HG03045 (cell line): ENCODE results near the gene DPEP2NB.
"Not testable (repeated sequence)": the region's sequence is repeated elsewhere in the genome, so short reads cannot be mapped to it uniquely, and the experiment has no call there.

ENCODE experiments used
- ATAC-seq: cut with Tn5 transposase; IDR thresholded peaks from one replicate; pipeline ENCODE4 v1.9.1; 2021; ENCODE audit warnings: mild to moderate bottlenecking, moderate library complexity; ENCODE audit not compliant: unreplicated experiment

Gene DPEP2NB, protein sequence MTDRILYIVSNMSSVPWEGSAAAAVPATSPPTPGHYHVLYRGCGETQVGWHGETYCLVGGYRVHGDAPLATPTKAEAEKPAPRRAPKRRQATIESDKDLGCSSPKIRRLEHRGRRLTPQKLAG

DNA sequence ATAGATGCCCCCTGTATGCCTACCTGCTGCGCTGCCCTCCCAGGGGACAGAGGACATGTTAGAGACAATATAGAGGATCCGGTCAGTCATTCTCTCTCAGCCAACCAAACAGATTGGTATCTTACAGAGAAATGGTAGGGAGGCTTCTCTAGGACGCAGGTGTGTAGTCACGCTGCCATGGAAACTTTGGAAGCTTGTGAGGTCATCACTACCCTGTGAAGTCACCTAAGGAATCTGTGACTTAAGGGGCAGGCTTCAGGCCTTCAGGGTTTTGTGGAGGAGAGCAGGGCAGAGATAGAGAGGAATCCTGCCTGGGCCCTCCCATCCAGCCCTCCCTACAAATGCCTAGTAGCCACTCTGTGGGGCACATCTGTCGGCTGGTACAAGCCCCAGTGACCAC lies at the start of gene DPEP2NB:
Gene DPEP2NB, minus strand, starts transcription at position 231 of the 400 bp plus-strand sequence. Its CDS starts 141 bp downstream, at position 90.
- ATAC-seq = no peak

DNA sequence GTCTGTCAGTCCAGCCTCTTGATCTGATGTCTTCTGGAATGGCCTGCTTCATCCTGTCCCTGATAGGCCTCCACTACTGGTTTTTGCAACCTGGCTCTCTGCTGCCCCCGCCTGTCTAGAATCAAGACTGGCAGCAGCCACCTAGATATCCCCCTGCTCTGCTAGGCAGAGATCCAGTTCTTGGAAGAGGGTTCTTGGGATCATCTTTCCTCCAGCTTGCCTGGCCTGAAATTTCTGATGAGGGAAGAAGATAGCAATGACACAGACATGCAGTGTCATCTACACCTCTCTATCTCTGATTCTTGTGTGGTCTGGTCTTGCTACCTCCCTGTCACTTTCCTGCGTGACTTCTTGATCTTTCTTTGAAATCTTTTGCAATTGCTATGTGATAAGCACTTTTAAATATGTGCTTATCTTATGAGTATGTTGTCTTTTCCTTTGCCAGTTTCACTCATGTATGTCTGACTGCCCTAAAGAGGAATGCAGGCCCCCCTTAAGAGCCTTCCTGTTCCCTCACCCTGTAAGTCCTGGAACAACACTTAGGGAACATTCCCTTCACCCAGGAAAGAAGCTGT lies 49.2 kb upstream of the DPEP2NB start:
- ATAC-seq = no peak

DNA sequence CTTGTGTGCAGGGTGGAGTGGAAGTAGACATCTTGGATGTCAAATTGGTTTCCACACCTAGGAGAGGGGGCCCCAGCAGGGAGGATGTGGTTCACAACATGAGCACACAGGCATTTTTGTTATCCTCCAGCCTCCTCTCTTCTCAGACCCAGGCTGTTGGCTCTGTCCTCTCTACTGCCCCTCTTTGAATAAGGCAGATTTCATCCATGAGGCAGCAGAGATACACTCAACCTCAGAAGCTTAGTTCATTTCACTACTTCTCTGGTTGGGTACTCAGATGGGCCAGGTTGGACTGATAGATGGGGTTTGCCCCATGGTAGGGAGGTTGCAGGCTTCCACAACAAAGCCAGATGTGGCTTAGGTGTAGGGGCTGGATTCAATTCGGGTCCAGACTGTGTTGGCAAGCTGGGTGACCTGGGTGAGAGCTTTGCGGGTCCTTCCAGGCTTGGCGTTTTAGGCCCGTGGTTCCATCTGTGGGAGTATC lies 47.2 kb upstream of the DPEP2NB start:
- no peak for ATAC-seq

DNA sequence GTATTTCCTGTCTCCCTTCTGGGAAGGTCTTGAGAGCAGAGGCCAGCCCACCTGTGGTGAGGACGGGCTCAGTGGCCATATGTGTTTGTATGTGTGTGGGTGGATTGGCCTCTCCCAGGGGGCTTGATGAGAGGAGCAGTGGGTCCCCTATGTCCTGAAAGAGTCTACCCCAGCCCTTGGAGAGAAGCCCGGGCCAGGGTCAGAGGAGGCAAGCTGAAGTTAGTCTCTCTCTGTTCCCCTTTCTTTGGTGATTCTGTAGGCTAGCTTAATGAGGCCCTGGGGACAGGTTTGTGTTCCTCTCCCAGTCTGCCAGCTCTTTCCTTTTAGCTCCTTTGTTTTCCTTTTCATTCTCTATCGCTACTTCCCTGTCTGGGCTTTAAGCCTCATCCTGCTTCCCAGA lies 45.7 kb upstream of the DPEP2NB start:
- no peak for ATAC-seq

DNA sequence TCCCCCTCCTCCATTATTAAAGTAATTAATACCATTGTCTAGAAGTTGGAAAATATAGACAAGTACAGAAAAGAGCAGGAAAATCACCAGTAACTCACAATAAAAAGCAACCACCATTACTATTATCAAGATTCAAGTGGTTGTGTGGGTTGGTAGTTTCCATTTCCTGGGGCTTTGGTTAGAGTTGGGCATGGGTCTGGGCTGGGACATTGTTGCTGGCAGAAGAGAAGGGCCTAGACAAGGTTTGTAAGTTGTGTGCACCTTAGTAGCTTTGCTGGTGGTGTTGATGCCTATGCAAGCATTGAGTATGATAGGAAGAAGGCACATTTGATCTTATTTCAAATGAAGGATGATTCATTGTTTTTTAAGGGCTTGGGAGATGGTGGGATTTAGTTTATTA lies 44.1 kb upstream of the DPEP2NB start:
- ATAC-seq = no peak

DNA sequence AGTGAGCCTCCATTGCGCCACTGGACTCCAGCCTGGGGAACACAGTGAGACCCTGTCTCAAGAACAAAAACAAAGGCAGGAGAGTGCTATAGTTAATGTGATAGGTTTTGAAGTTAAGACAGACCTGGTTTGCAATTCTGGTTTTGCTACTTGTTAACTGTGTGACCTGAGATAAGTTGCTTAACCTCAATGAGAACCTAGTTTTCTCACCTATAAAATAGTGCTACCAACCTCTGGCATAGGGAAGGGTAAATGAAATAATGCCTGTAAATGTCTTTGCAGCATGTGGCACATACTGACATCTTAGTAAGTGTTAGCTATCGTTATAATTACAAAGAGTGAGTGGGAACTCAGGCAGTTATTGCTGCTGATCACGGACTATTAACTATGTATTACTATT lies 39.7 kb upstream of the DPEP2NB start:
- no peak for ATAC-seq

DNA sequence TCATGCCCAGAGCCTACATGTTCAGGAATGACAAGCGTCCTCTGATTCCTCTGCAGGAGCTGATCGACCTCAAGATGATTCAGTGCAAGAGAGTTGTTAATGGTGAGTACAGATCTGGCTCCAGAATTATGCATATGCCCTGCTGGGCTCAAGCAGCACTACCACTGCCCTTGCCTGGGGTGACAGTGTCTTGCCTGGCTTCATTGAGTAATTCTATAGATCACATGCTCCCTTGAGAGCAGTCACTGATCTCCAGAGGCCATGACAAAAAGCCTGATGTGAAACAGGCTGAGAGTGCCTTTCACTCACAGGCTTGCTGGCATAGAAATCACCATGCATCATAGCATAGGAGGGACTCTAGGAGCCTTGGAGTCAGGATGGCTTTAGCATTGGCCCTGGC lies 33.7 kb upstream of the DPEP2NB start:
- ATAC-seq = no peak

DNA sequence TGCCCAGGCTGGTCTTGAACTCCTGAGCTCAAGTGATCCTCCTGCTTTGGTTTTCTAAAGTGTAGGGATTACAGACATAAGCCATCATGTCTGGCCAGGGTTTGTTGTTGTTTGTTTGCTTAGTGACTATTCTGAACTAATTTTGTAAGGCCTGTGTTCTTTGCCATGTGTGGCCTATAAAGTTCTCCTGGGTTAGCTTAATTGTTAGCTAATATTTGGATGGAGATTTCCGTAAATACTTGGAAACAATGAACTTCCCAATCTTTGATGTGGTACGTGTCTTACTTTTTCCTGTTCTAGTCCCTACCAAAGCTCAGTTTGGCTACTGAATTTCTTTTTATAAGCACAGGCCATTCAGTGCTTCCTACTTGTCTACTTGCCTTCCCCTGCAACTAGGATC lies 32.3 kb upstream of the DPEP2NB start:
- ATAC-seq = no peak

DNA sequence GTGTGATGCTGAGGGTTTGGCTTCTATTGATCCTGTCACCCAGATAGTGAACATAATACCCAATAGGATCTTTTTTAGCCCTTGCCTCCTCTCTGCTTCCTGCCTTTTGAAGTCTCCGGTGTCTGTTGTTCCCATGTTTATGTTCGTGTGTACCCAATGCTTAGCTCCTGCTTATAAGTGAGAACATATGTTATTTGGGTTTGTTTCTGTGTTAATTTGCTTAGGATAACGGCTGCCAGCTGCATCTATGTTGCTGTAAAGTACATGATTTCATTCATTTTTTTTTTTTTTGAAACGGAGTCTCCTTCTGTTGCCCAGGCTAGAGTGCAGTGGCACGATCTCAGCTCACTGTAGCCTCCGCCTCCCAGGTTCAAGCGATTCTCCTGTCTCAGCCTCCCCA lies 30.4 kb upstream of the DPEP2NB start:
- no peak for ATAC-seq

DNA sequence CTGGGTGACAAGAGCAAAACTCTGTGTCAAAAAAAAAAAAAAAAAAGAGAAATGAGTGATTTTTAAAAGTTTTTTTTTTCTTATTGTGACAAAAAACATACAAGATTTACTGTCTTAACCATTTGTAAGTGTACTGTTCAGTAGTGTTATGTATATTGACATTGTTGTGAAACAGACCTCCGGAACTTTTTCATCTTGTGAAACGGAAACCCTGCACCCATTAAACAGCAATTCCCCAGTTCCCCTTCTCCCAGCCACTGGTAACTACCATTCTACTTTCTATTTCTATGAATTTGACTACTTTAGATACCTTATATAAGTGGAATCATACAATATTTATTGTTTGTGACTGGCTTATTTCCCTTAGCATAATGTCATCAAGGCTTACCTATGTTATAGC lies 26.1 kb upstream of the DPEP2NB start:
- ATAC-seq = no peak

DNA sequence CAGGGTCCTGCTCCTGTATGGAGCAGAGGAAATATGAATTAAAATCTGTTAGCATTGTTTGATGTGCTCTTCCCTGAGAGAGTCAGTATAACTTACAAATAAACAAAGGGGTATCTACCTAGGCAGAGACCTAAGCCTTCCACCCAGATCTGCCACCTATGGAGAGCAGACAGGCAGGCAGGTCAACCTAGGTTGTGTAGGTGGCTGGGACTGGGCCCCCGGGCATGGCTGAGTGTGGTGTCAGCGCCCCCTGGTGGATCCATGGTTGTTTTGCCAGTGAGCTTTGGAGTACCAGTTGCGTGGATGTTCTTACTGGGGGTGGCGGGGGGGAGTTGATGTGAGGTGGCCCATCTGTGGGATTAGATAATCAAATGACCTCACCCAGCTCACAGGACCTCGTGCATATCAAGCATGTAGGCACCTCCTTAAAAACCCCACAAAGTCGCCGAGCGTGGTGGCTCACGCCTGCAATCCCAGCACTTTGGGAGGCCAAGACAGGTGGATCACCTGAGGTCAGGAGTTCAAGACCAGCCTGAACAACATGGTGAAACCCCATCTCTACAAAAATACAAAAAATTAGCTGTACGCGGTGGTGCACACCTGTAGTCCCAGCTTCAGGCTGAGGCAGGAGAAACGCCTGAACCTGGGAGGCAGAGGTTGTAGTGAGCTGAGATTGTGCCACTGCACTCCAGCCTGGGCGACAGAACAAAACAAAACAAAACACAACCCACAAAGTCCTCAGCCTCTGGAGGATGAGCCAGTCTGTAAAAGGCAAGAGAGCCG lies 25.0 kb upstream of the DPEP2NB start:
- ATAC-seq = peak; percentile 75

DNA sequence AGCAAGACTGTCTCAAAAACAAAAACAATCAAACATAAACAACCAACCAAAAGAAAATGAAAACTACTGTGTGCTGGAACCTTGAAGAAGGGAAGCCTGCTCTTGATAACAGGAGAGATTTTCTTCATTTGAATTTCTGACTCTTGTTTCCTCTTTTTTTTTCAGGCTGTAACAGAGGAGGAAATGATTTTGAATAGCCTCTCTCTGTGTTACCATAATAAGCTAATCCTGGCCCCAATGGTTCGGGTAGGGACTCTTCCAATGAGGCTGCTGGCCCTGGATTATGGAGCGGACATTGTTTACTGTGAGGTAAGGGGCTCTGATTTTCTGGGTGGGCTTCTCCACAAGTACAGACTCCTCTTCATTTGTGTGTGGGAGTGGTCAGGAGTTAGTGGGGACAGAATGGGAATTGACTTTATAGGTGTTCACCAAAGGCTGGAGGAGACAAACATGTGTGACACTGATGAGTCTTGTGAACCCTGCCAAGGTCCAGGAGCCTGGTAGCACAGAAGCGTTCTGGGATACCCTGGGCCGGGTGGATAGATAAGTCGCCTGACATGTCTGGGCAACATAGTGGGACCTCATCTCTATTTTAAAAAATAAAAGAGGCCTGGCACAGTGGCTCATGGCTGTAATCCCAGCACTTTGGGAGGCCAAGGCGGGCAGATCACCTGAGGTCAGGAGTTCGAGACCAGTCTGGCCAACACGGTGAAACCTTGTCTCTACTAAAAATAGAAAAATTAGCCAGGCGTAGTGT lies 22.3 kb upstream of the DPEP2NB start:
- no peak for ATAC-seq

DNA sequence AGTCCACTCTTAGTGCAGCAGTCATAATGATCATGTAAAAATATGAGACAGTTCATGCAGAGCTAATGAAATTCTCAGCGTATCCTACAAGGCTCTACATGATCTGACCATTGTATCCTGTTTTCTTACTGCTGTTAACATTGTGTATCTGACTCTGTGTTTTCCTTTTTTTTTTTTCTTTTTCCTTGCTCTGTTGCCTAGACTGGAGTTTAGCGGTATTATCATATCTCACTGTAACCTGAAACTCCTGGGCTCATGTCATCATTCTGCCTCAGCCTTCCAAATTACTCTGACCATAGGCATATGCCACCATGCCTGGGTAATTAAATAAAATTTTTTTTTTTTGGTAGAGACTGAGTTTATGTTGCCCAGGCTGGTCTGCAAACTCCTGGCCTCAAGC lies 19.5 kb upstream of the DPEP2NB start:
- no peak for ATAC-seq

DNA sequence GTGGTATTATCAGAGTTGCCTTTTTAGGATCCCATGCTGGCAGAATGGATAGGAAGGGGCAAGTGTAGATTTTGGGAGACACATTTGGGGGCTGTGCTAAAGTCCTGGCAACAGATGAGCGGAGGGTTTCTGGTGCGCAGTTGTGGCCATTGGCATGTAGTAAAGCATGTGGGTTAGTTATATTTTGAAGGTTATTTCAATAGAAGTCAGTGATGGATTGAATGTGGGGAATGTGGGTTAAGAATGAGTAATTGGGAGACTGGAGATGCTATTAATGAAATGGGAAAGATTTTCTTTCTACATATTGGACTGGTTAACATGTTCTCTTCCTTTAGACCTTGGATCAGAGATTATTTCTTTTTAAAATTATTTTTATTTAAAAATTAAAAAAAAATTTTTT lies 17.4 kb upstream of the DPEP2NB start:
- no peak for ATAC-seq

DNA sequence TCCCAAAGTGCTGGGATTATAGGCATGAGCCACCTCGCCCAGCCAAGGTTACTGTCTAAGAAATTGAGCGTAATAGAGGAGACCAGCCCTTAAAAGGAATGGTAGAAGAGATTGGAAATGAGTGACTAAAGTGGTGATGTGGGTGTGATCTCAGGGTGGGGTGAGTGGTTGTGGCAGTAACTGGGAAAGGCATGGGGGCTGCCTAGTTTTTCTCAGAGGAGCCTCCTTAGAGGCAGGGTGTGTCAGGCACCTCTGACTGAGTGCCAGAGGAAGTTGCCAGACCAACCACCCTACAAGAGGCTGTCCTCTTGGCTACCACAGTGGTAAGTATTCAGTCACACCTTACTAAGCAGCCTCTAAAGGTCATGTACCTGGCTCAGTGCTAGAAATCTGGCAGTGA lies 16.2 kb upstream of the DPEP2NB start:
- no peak for ATAC-seq

DNA sequence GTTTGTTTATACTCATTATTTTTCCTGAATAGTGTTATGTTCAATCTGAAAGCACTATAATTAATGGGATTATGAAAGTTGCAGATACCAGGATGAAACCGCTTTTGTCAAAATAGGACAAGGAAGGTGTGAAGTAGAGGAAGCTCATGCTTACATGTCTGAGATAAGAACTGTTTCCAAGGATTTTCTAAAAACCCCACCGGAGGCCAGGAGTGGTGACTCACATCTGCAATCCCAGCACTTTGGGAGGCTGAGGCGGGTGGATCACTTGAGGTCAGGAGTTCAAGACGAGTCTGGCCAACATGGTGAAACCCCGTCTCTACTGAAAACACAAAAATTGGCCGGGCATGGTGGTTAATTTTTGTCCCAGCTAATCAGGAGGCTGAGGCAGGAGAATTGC lies 14.4 kb upstream of the DPEP2NB start:
- ATAC-seq = not testable (repeated sequence)

DNA sequence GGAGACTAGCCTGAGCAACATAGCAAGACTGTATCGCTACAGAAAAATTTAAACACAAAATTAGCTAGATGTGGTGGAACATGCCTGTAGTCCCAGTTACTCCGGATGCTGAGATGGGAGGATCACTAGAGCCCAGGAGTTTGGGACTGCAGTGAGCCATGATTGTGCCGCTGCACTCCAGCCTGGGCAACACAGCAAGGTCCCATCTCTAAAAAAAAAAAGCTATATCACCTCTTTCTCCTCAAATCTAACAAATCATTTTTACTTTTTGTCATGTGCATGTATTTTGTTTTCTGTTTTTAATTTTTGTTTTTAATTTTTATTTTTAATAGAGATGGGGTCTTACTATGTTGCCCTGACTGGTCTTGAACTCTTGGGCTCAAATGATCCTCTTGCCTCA lies 13.3 kb upstream of the DPEP2NB start:
- ATAC-seq = no peak

DNA sequence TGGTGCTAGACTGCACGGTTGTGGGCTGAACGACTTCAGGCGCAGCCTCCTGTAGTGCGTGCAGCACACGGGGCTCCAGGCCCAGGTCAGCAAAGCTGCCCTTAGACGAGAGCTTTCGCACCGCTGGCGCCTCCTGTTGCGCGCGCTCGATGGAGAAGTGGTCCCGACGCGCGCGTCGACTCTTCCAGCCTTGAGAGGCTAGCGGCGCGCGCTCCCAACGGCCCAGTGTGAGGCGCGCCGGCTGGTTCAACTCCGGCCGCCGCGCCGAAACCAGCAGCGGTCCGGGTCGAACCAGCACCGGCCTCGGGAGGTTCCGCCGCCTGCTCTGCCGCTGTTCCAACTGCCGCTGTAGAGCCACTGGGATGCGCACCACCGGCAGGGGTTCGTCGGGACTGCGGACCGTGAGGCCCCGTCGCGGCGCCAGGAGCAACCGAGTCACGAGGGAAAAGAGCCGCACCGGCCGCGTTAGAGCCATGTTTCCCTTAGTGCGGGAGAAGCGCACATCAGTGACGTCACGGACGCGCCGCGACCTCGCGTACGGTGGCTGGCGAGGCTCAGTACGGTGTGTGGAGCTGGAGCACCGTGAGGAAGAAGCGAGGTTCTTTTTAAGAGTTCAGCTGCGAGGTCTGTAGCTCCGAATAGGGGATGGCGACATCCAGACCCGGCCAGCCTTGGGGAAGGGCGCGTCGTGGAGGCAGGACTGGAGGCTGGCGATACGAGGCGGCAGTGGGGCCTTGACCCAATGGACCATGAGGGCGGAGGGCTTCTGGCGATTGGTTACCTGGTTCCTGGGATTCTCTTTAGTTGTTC lies 7.2 kb upstream of the DPEP2NB start, which contains the start of the genes DDX28 and DUS2:
Gene DDX28, minus strand, starts transcription at position 505 of the 810 bp plus-strand sequence. Its CDS starts 30 bp downstream, at position 475.
Gene DUS2, plus strand, starts transcription at position 557 of the 810 bp plus-strand sequence. CDS start 14,740 bp downstream, outside the sequence.
- ATAC-seq = peak; percentile 83

DNA sequence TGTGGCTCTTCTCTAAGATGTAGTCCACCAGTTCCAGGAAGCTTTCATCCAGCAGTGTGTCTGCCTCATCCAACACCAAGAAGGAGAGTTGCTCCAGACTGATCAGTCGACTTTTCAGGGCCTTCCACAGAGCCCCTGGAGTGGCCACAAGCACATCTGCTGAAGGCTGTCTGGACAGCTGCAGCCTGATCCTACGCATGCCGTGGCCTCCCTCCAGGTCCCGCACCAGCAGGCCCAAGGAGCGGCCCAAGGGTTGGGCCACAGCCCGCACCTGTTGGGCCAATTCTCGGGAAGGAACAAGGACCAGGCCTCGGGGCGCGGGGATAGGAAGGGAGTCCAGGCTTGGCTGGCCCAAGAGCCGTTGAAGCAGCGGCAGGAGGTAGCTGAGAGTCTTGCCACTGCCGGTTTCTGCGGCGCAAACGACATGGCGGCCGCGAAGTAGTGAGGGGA lies 6.6 kb upstream of the DPEP2NB start:
- peak; percentile 8 for ATAC-seq

DNA sequence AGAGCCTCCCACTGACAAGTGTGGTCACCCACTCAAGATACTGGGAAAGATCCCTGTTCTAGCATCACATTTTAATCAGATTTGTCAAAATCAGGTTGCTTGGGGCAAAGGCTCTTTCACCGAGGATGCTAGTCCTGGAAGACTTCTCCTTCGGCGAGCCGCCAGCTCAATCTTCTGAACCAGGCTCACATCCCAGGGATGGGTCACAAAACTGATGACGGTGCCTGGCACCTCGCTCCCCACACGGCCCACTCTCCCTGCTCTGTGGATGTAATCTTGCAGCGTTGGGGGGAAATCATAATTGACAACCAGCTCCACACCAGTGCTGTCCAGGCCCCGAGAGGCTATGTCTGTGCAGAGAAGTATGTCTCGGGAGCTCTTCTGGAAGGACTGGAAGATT lies 5.8 kb upstream of the DPEP2NB start:
- no peak for ATAC-seq
